ENCODE results near the gene CTBP2. TPM values are rescaled to one million over a fixed set of nuclear protein-coding genes. Genes with fewer than 3 reads are reported as not detected.

Gene CTBP2
- total and polyA plus RNA-seq, 10 of the 15 experiments (the other 5 are each of a cell fraction or from before 2014, with no cell fraction given): 0.02 to 0.72 (median 0.06) TPM; not detected in 2

DNA sequence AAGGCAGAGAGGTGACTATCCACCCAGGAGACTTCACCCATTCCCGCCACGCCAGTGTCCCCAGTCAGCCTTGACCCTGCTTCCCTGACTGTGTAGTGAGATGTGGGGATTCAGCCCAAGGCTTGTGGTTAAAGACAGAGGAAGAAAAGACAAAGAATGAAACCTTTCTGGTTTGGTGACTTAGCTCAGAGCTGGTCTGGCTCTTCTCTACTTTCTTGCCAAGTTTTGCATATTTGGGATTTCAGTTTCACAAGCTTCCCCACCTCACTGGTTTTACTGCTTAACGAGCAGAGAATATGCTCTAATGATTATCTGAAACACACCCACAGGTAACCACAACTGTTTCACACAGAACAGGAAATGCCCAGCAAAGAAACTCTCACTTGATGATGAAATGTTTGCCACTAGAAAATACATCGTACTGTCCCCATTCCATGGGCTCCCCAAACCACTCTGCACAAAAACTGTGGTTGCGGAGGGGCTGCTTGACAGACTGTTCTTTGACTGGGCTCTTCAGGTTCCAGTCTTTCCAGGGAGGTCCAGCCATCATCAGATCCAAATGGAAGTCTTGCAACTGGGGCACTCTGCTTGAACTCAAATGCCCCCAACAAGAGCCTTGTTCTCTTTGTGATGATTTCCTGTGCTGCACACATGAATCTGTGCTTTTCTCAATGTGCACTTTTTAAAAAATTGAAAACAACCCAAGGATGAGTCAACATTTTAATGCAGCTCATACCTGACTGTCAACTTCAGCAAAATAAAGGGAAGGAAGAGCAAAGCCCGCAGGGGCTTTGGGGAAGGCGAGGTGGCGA, 95.5 kb downstream of the CTBP2 start (continued):
- TF ChIP-seq MEF2A (IDR thresholded peaks at IDR 0.05; ENCODE audit: insufficient read depth, low read depth, low read length) (peak; percentile 68; the same call in 1 of the 2 replicates), EP300 (IDR thresholded peaks at IDR 0.05; ENCODE audit: borderline replicate concordance in 1 of 2, control insufficient read depth in 1 of 2, low read depth in 2 of 2, low read length in 2 of 2) (peak; percentile 80 to 94; a peak in 3 of 4 replicates), CREM (IDR thresholded peaks at IDR 0.05; ENCODE audit: low read depth) (peak; percentile 77), STAT1 (conservative IDR thresholded peaks at IDR 0.05) (no peak), SRF (IDR thresholded peaks at IDR 0.05; ENCODE audit: low read depth in 2 of 2, low read length in 2 of 2) (no peak), CHD1 (IDR thresholded peaks at IDR 0.05; ENCODE audit: low read depth, low read length) (no peak), DPF2 (IDR thresholded peaks at IDR 0.05) (peak; percentile 95), SREBF2 (IDR thresholded peaks at IDR 0.05; ENCODE audit: low read length) (no peak), SREBF1 (IDR thresholded peaks at IDR 0.05; ENCODE audit: low read length) (peak; percentile 95), GATAD2B (conservative IDR thresholded peaks at IDR 0.05; ENCODE audit: low read depth) (peak; percentile 88), FOXK2 (IDR thresholded peaks at IDR 0.05) (no peak), ZSCAN29 (IDR thresholded peaks at IDR 0.05) (no peak)
- TF ChIP-seq, protein P1, sequence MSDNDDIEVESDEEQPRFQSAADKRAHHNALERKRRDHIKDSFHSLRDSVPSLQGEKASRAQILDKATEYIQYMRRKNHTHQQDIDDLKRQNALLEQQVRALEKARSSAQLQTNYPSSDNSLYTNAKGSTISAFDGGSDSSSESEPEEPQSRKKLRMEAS (IDR thresholded peaks at IDR 0.05; ENCODE audit: low read depth, low read length): no peak
- TF ChIP-seq, protein P2, sequence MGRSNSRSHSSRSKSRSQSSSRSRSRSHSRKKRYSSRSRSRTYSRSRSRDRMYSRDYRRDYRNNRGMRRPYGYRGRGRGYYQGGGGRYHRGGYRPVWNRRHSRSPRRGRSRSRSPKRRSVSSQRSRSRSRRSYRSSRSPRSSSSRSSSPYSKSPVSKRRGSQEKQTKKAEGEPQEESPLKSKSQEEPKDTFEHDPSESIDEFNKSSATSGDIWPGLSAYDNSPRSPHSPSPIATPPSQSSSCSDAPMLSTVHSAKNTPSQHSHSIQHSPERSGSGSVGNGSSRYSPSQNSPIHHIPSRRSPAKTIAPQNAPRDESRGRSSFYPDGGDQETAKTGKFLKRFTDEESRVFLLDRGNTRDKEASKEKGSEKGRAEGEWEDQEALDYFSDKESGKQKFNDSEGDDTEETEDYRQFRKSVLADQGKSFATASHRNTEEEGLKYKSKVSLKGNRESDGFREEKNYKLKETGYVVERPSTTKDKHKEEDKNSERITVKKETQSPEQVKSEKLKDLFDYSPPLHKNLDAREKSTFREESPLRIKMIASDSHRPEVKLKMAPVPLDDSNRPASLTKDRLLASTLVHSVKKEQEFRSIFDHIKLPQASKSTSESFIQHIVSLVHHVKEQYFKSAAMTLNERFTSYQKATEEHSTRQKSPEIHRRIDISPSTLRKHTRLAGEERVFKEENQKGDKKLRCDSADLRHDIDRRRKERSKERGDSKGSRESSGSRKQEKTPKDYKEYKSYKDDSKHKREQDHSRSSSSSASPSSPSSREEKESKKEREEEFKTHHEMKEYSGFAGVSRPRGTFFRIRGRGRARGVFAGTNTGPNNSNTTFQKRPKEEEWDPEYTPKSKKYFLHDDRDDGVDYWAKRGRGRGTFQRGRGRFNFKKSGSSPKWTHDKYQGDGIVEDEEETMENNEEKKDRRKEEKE (IDR thresholded peaks at IDR 0.05): no peak
- TF ChIP-seq, protein P3, sequence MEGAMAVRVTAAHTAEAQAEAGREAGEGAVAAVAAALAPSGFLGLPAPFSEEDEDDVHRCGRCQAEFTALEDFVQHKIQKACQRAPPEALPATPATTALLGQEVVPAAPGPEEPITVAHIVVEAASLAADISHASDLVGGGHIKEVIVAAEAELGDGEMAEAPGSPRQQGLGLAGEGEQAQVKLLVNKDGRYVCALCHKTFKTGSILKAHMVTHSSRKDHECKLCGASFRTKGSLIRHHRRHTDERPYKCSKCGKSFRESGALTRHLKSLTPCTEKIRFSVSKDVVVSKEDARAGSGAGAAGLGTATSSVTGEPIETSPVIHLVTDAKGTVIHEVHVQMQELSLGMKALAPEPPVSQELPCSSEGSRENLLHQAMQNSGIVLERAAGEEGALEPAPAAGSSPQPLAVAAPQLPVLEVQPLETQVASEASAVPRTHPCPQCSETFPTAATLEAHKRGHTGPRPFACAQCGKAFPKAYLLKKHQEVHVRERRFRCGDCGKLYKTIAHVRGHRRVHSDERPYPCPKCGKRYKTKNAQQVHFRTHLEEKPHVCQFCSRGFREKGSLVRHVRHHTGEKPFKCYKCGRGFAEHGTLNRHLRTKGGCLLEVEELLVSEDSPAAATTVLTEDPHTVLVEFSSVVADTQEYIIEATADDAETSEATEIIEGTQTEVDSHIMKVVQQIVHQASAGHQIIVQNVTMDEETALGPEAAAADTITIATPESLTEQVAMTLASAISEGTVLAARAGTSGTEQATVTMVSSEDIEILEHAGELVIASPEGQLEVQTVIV (IDR thresholded peaks at IDR 0.05; ENCODE audit: borderline replicate concordance, partially characterized antibody): no peak
- TF ChIP-seq, protein P4, sequence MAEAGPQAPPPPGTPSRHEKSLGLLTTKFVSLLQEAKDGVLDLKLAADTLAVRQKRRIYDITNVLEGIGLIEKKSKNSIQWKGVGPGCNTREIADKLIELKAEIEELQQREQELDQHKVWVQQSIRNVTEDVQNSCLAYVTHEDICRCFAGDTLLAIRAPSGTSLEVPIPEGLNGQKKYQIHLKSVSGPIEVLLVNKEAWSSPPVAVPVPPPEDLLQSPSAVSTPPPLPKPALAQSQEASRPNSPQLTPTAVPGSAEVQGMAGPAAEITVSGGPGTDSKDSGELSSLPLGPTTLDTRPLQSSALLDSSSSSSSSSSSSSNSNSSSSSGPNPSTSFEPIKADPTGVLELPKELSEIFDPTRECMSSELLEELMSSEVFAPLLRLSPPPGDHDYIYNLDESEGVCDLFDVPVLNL (IDR thresholded peaks at IDR 0.05; ENCODE audit: low read depth, low read length): no peak
- TF ChIP-seq, protein P5, sequence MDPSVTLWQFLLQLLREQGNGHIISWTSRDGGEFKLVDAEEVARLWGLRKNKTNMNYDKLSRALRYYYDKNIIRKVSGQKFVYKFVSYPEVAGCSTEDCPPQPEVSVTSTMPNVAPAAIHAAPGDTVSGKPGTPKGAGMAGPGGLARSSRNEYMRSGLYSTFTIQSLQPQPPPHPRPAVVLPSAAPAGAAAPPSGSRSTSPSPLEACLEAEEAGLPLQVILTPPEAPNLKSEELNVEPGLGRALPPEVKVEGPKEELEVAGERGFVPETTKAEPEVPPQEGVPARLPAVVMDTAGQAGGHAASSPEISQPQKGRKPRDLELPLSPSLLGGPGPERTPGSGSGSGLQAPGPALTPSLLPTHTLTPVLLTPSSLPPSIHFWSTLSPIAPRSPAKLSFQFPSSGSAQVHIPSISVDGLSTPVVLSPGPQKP (IDR thresholded peaks at IDR 0.05; ENCODE audit: low read depth, low read length): no peak
- TF ChIP-seq, protein P6, sequence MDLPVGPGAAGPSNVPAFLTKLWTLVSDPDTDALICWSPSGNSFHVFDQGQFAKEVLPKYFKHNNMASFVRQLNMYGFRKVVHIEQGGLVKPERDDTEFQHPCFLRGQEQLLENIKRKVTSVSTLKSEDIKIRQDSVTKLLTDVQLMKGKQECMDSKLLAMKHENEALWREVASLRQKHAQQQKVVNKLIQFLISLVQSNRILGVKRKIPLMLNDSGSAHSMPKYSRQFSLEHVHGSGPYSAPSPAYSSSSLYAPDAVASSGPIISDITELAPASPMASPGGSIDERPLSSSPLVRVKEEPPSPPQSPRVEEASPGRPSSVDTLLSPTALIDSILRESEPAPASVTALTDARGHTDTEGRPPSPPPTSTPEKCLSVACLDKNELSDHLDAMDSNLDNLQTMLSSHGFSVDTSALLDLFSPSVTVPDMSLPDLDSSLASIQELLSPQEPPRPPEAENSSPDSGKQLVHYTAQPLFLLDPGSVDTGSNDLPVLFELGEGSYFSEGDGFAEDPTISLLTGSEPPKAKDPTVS (IDR thresholded peaks at IDR 0.05; ENCODE audit: low read depth, low read length): no peak

Measured in GM12878 (cell line).